GM12865 (cell line): ENCODE data around the gene DZIP1L.

Experiments used
- DNase-seq: peaks from one replicate; pipeline ENCODE4 v3.0.0; 2010; ENCODE audit warnings: low read depth
- H3K4me3 ChIP-seq: 2 replicates; pipeline ENCODE4 v1.5.1; 2011; ENCODE audit warnings: mild to moderate bottlenecking, low read depth, low read length, control low read depth
- CTCF ChIP-seq: IDR thresholded peaks from 2 replicates; pipeline ENCODE4 v1.5.1; 2011; ENCODE audit warnings: low read length, control low read depth, low read depth, inconsistent platforms; ENCODE audit not compliant: insufficient read depth; ENCODE audit errors: missing control alignments

Gene DZIP1L

GRCh38 chr3:138038725-138039462, 76.5 kb downstream of the DZIP1L start:
- no peak for TF ChIP-seq CTCF
- no peak overlapping the region for H3K4me3 ChIP-seq
- DNase-seq: no peak

- TF ChIP-seq CTCF: no peak
- peak; percentile 65 for DNase-seq
Measured at GRCh38 chr3:138036572-138036971, 78.8 kb downstream of the DZIP1L start.

GRCh38 chr3:138034918-138035317, 80.5 kb downstream of the DZIP1L start:
- H3K4me3 ChIP-seq: no peak overlapping the region
- TF ChIP-seq CTCF: no peak
- DNase-seq: peak; percentile 55

More at GRCh38 chr3:138036572-138036971, 78.8 kb downstream of the DZIP1L start:
- H3K4me3 ChIP-seq: peak overlapping the region; percentile 34

- peak; percentile 73 for DNase-seq
- no peak overlapping the region for H3K4me3 ChIP-seq
- TF ChIP-seq CTCF: no peak
Measured at GRCh38 chr3:138033202-138033691, 82.2 kb downstream of the DZIP1L start.

- TF ChIP-seq CTCF: no peak
- DNase-seq: peak; percentile 82
- no peak overlapping the region for H3K4me3 ChIP-seq
Measured at GRCh38 chr3:138032567-138032966, 82.8 kb downstream of the DZIP1L start.

- DNase-seq: peak; percentile 78
- no peak for TF ChIP-seq CTCF
- no peak overlapping the region; the same call in 1 of the 2 replicates for H3K4me3 ChIP-seq
Measured at GRCh38 chr3:138031536-138031935, 83.9 kb downstream of the DZIP1L start.
